AG04449 (cell line): ENCODE measurements around the gene KCTD1.

ENCODE experiments used
- CTCF ChIA-PET: fragments of 350-600 bp; formaldehyde crosslinking; extraction: SDS; loops from one replicate; lab custom pipeline; 2021; ENCODE audit warnings: antibody characterized with exemption; lab: Yijun Ruan, JAX
- POLR2A ChIA-PET: fragments of 400-600, 350-600 bp; formaldehyde crosslinking; extraction: SDS; loops from one replicate; lab custom pipeline; 2020; ENCODE audit warnings: antibody characterized with exemption, inconsistent platforms; lab: Yijun Ruan, JAX
- DNase-seq: peaks from one replicate; pipeline ENCODE4 v3.0.0-alpha.2; 2010; ENCODE audit warnings: low read depth, low spot score
- H3K4me3 ChIP-seq: 2 replicates; pipeline ENCODE4 v1.5.1; 2011; ENCODE audit warnings: low read depth, mild to moderate bottlenecking, control low read depth, low read length
- CTCF ChIP-seq: IDR thresholded peaks from one replicate; pipeline ENCODE4 v1.5.1; 2011; ENCODE audit warnings: mild to moderate bottlenecking, moderate library complexity, low read length, control low read depth, inconsistent platforms; ENCODE audit not compliant: insufficient read depth; ENCODE audit errors: missing control alignments

Gene KCTD1

GRCh38 chr18:26432651-26433424 lies 115.5 kb downstream of the KCTD1 start:
- CTCF ChIA-PET: interaction anchor here (1.1 kb wide), 1 partner anchor 115 kb away, joined by 4 read pairs; the partner anchor contains the start of gene KCTD1
- POLR2A ChIA-PET: no interaction called here

DNA sequence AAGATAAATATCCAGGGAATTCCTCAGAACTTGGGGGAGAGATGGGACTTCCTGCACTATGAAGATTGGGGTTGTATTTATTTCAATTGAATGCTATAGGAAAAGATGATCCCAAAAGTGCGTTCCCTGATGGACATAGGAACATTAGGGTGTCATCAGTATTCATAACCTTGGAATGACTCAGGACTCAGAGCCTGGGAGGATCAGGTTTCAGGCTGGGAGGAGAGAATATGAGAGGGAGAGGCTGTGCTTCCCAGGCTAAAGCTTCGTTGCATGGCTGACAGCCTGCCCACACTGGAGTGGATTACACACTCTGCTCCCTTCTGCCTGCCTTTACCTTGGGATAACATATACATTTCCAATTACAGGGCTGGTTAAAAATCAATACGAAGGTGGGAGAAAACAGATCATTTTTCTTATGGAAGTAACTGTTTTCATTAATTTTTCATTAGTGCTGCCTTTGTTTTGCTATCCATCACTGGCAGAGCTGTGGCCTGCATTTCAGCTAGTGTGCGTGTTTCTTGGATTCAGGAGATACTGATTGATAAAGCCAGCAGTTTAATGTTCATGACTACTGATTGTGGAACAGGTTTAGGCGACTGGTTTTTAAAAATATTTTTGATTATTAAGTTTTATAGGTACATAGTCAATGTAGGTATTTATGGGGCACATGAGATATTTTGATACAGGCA lies 118.7 kb downstream of the KCTD1 start:
- POLR2A ChIA-PET: no interaction called here
- TF ChIP-seq CTCF: no peak
- CTCF ChIA-PET: interaction anchor here (1.2 kb wide), 1 partner anchor 24 kb away, joined by 5 read pairs; no protein-coding TSS in a partner anchor
- no peak overlapping the region for H3K4me3 ChIP-seq
- DNase-seq: peak; percentile 49

More at GRCh38 chr18:26432651-26433424, 115.5 kb downstream of the KCTD1 start:
- no peak overlapping the region for H3K4me3 ChIP-seq
- no peak for DNase-seq
- TF ChIP-seq CTCF: no peak

DNA sequence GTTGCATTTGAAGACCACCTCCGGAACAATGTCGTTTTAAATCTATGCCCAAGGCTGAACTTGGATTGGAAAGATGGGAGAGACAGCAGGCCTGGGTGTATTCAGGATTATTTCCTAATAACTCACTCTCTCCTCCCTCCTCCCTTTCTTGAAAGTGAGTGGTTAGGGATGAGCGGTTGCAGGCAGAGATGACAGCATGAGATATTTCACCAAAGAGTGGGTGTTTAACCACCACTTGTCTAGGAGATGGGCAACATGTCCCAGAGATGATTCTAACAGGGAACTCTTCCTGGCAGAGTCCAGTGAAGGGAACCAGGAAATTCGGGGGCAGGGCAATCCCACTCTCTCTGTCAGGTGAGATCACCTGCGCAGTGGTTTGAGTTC lies 123.2 kb downstream of the KCTD1 start:
- ChIA-PET POLR2A (no interaction called here), CTCF (interaction anchor here (1.4 kb wide), 1 partner anchor 16 kb away, joined by 3 read pairs; no protein-coding TSS in a partner anchor)
- DNase-seq: no peak
- TF ChIP-seq CTCF: no peak
- no peak overlapping the region for H3K4me3 ChIP-seq

DNA sequence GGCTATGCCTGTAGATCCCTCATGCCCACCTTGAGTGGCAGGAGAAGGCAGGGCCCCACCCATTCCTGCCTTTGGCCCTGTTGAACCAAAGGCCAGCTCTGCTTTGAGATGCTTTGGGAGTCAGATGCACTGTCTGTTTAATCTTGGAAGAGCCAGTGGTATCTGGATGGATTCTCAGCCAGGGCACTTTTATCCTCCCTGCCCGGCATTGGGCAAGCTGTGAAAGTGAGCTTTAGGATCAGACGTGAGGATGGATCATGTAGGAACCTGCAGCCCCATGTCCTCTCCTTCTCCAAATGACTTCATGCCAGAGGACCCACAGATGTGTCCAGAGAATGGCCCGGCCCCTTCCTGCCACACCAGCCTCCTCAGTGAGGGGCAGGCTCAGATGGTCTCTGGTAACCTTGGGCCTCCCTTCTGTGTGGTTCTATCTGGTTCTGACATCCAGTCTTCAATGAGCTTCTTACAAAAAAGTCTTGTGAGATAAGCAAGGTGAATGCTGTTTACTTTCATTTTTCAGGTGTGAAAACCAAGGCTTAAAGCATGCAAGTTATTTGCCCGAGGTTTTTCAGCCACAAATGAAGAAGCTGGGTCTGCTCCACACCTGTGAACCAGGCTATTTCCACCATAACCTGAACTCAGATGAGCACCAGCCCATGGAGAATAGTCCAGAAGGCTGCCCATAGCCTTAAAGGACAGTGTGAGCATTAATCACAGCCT lies 123.8 kb downstream of the KCTD1 start:
- no peak overlapping the region for H3K4me3 ChIP-seq
- ChIA-PET CTCF (interaction anchor here (1.0 to 1.4 kb wide), 3 partner anchors 15 to 40 kb away, joined by 3 to 4 read pairs (median 3); no protein-coding TSS in a partner anchor), POLR2A (no interaction called here)
- no peak for DNase-seq
- no peak for TF ChIP-seq CTCF

GRCh38 chr18:26422472-26423162 lies 125.7 kb downstream of the KCTD1 start:
- POLR2A ChIA-PET: no interaction called here
- CTCF ChIA-PET: interaction anchor here (1.4 to 1.5 kb wide), 2 partner anchors 17 to 125 kb away, joined by 3 to 4 read pairs; no protein-coding TSS in a partner anchor
- TF ChIP-seq CTCF: no peak
- H3K4me3 ChIP-seq: no peak overlapping the region
- DNase-seq: no peak
